Fibroblast of mammary gland (primary cell): ENCODE data around the gene ANO2.

ENCODE experiments used
- DNase-seq: peaks from one replicate; pipeline ENCODE4 v3.0.0-alpha.2; 2010; ENCODE audit warnings: low read depth
- H3K4me3 ChIP-seq: 2 replicates; pipeline ENCODE4 v1.5.1; 2011; ENCODE audit warnings: low read depth, mild to moderate bottlenecking, low read length, moderate library complexity; ENCODE audit not compliant: control insufficient read depth
- TF ChIP-seq, protein P1 (sequence below): conservative IDR thresholded peaks from 2 replicates; pipeline ENCODE4 v1.5.1; 2011; ENCODE audit warnings: low read depth, low read length, inconsistent platforms; ENCODE audit not compliant: control insufficient read depth, insufficient read depth

The ANO2 gene

DNA sequence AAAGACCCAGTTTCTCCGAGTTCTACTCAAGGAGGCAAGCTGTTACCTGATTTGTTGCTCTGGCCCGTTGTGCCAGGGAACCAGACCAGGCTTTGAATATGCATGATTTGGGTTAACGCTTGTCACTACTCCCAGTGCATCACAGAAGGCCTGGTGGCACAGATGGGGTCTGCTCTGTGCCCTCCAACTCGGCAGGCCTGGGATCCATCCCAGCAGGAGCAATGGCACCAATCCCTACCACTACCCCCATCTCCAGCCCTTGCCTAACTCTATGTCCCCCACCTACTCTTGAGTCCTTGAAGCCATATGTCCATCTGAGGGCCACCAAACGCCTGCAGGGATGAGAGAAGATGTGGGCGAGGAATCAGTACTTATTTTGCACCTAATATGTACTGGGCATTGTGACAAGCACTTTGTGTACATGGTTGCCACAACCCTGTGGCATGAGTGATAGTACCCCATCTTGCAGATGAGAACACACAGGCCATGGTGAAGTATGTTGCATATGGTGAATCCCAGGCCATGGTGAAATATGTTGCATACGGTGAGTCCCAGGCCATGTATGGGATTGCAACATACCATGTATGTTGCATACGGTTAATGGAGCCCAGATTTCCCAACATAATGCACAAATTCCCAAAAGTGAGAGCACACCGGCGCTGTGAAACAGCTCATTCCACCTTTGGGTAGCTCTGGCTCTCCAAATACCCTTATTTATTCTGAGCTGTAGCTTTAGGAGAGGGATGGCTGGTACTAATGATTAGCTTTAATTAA lies 410.4 kb downstream of the ANO2 start:
- no peak for DNase-seq
- TF ChIP-seq, protein P1, sequence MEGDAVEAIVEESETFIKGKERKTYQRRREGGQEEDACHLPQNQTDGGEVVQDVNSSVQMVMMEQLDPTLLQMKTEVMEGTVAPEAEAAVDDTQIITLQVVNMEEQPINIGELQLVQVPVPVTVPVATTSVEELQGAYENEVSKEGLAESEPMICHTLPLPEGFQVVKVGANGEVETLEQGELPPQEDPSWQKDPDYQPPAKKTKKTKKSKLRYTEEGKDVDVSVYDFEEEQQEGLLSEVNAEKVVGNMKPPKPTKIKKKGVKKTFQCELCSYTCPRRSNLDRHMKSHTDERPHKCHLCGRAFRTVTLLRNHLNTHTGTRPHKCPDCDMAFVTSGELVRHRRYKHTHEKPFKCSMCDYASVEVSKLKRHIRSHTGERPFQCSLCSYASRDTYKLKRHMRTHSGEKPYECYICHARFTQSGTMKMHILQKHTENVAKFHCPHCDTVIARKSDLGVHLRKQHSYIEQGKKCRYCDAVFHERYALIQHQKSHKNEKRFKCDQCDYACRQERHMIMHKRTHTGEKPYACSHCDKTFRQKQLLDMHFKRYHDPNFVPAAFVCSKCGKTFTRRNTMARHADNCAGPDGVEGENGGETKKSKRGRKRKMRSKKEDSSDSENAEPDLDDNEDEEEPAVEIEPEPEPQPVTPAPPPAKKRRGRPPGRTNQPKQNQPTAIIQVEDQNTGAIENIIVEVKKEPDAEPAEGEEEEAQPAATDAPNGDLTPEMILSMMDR: no peak
- no peak overlapping the region for H3K4me3 ChIP-seq

DNA sequence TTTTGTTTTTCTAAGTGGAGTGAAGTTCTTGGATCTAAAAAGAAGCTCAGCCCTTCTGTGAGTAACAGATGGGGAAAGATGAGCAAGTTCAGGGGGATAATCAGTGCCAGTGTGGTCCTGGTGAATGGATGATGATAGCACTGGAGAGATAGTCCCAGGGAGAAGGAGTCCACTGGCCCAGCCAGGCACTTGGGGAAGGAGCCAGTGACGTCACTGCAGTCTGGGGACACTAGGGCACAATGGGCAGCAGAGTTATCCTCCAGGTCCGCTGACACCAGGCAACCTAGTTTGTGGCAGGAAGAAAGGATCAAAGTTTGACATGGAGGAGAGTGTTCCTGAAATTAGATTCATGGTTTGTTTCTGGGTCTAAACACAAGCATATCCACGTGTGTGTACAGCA lies 411.7 kb downstream of the ANO2 start:
- no peak overlapping the region for H3K4me3 ChIP-seq
- TF ChIP-seq, protein P1: no peak
- no peak for DNase-seq

DNA sequence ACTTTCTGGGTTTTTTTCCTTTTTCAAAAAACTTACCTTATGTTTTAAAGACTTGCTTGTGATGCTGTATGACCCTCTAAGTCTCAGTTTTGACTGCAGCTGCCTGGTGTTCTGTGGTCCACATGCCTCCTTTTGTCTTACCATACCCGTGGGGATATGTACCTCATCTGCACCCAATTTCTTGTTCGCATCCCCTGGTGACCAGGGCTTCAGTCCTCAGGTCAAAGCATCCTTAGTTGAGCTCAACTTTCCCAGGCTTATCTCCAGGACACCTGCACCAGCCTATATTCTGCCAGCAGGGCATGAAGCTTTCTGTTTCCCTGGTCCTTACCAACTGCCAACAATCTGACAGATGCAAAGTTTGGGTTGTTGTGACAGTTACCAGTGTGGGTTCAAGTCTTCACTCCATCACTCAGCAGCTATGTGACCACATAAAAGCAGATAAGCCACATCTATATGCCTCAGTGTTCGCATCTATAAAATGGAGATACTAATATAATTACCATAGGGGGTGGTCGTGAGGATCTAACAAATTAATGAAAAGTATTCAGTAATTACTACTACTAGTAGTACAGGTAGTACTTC lies 419.2 kb downstream of the ANO2 start:
- DNase-seq: no peak
- no peak overlapping the region for H3K4me3 ChIP-seq
- TF ChIP-seq, protein P1: no peak

DNA sequence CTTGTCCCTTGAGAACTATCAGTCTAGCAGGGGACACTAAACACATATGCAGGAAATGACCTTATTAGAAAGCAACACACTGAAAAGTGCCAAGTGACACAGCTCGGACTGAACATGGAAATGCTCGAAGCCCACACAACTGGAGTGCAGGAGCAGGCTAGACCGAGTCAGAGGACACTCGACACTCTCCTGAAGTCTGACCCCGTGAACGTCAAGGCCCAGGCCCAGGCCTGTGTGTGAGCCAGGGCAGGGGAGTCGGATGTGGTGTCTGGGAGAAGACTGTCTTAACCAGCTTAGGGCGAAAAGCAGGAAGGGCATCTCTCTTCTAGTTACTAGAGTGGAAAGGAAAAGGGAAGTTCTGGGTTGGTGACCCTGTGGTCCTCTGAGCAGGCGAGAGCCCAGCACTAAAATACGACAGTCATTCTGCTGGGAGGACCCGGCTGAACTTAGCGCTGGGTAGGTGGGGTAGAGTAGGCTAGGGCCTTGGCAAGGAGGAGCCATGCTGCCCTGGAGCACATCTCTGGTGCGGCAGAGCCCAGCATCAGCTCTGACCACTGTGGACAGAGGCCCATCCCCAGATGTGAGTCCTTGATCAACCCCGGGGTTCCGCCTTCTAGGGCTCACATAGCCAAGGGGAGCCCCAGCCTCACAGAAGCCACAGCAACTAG lies 420.2 kb downstream of the ANO2 start:
- DNase-seq: no peak
- TF ChIP-seq, protein P1: no peak
- no peak overlapping the region for H3K4me3 ChIP-seq

DNA sequence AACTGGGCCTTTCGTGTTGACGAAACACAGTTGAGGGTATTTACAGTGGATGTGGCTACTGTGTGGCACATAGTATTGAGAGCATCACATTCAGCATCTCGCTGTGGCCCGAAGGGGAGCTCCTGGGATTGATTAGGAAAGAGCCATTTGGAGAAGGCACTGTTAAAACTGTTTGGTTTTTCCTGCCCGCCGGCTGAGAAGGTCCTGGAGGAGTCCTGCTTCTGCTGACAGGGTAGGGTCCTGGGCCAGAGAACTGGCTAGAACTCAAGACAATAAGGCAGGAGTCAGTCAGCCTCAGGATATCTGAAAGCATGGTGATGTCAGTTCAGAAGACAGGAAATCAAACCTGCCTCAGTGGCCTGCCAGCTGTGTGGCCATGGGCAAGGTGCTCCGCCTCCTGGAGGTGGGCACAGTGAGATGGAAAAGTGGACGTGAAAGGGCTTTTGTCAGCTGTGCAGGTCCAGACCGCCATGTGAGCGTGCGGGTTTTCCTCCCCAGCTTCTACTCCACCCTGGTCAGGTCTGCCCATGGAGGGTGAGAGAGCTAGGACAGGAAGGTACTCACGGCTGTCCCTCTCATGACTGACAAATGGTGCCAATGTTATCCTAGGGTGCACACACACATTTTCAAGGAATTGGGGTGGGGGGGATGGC lies 420.8 kb downstream of the ANO2 start:
- no peak overlapping the region for H3K4me3 ChIP-seq
- no peak for DNase-seq
- TF ChIP-seq, protein P1: no peak

DNA sequence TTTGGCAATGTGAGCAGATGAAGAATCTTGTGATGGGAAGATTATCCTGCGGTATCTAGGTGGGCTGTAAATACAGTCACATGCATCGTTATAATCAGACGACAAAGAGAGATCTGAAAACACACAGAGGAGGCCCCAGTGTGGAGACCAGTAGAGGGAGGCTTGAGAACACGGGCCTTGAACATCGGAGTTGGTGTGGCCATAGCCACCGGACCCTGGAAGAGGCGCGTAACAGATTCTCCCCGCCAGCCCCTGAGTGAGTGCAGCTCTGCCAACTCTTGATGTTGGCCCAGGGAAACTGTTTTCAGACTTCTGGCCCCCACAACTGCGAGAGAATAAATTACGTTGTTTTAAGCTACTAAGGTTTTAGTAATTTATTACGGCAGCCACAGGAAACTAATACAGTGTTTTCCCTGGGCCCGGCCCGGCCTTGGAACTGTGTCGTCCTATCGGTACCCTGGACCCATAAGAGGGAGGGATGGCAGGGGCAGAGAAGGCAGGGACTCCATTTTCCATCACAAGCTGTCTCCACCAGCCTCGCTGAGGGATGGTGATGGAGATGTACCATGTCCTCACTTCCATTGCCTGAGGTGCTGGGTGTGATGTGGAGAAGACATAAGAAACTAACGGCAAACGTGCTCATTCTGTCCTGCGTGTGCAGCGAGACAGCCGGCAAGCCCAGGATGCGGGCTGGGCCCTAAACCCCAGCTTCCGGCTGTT lies 421.5 kb downstream of the ANO2 start:
- DNase-seq: no peak
- no peak overlapping the region for H3K4me3 ChIP-seq
- TF ChIP-seq, protein P1: no peak
